Measurements from ENCODE around the gene SMIM21. TPM values are rescaled to one million over a fixed set of nuclear protein-coding genes. Genes with fewer than 3 reads are reported as not detected.

SMIM21 gene
- total RNA-seq, 1 donor from 2014 or later = not detected

Other genes with a start within 250 kb of the SMIM21 start
- 71.5 TPM for gene PTGR3, start 218.6 kb downstream of the SMIM21 start, total RNA-seq
- gene TSHZ1, start 216.9 kb downstream of the SMIM21 start, total RNA-seq = 23.1 TPM